ENCODE data around the gene CRYGN. TPM values are rescaled to one million over a fixed set of nuclear protein-coding genes. Genes with fewer than 3 reads are reported as not detected.
A peak's percentile ranks its signal among the peaks of the same experiment; 100 is the strongest.

Gene CRYGN
- total RNA-seq, 2 donors from 2014 or later: 0.90 TPM; not detected in 1

DNA sequence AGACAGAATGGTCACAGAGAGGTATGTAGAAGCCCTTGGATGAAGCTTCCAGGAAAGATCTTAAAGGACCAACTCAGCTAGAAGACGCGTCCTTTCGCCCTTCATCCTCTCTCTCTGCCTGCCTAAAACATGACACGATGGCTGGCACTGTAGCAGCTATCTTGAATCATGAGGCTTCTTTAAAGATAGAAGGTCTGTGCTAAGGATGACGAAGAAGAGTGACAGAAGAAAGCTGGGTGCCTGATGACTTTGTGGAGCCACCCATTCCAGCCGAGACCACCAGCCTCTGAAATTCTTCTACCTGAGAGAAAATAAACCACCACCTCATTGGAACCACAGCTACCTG, 55.6 kb downstream of the CRYGN start:
- Histone ChIP-seq H3K4me1 (peaks cover 0 to 15% of the 10 kb centered on the region in 2 donors), H3K27ac (no peak overlapping the region), H3K36me3 (no peaks in the 10 kb centered on the region), H3K4me3 (no peak overlapping the region), H3K27me3 (peaks cover 2 to 15% of the 10 kb centered on the region in 2 donors), H3K9me3 (no peaks in the 10 kb centered on the region)
- no peak for DNase-seq (ENCODE audit: low spot score)
- TF ChIP-seq, protein P1, sequence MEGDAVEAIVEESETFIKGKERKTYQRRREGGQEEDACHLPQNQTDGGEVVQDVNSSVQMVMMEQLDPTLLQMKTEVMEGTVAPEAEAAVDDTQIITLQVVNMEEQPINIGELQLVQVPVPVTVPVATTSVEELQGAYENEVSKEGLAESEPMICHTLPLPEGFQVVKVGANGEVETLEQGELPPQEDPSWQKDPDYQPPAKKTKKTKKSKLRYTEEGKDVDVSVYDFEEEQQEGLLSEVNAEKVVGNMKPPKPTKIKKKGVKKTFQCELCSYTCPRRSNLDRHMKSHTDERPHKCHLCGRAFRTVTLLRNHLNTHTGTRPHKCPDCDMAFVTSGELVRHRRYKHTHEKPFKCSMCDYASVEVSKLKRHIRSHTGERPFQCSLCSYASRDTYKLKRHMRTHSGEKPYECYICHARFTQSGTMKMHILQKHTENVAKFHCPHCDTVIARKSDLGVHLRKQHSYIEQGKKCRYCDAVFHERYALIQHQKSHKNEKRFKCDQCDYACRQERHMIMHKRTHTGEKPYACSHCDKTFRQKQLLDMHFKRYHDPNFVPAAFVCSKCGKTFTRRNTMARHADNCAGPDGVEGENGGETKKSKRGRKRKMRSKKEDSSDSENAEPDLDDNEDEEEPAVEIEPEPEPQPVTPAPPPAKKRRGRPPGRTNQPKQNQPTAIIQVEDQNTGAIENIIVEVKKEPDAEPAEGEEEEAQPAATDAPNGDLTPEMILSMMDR (IDR thresholded peaks at IDR 0.05): no peak

DNA sequence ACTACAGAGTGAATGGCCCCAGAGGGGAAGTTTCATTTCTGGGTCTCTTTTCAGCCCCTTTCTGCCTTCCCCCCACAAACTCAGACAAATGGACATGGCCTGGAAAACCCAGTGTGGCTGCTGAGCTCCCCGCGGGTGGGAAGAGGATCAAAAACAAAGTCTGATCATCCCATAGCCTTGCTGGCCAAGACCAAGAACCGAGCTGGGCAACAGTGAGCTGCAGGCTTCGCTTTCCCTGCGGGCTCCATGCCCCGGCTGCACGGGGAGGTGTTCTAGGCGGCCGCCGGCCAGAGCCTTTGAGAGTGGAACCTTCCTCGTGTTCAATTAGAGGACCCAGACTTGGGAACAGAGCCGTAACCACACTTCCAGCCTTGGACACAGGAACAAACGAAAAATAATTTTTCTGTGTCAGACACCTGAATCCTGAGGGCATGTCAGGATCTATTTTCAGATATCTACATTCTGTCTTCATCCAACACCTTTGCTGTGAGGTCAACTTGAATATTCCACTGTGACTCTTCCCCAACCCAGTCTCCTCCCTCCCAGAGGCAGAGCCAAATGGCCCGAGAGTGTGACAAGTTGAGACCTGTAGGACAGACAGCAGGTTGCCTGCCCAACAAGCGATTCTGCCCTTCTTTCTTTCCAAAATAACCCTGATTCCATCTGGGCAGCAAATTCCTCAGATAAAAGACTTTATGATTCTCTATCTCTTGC, 56.1 kb downstream of the CRYGN start:
- peaks cover 0 to 15% of the 10 kb centered on the region in 2 donors for H3K4me1 ChIP-seq
- no peak overlapping the region for H3K4me3 ChIP-seq
- peaks cover 2 to 15% of the 10 kb centered on the region in 2 donors for H3K27me3 ChIP-seq
- DNase-seq (ENCODE audit: low spot score): no peak
- TF ChIP-seq, protein P1 (IDR thresholded peaks at IDR 0.05): no peak
- no peaks in the 10 kb centered on the region for H3K9me3 ChIP-seq
- H3K36me3 ChIP-seq: no peaks in the 10 kb centered on the region
- no peak overlapping the region for H3K27ac ChIP-seq

DNA sequence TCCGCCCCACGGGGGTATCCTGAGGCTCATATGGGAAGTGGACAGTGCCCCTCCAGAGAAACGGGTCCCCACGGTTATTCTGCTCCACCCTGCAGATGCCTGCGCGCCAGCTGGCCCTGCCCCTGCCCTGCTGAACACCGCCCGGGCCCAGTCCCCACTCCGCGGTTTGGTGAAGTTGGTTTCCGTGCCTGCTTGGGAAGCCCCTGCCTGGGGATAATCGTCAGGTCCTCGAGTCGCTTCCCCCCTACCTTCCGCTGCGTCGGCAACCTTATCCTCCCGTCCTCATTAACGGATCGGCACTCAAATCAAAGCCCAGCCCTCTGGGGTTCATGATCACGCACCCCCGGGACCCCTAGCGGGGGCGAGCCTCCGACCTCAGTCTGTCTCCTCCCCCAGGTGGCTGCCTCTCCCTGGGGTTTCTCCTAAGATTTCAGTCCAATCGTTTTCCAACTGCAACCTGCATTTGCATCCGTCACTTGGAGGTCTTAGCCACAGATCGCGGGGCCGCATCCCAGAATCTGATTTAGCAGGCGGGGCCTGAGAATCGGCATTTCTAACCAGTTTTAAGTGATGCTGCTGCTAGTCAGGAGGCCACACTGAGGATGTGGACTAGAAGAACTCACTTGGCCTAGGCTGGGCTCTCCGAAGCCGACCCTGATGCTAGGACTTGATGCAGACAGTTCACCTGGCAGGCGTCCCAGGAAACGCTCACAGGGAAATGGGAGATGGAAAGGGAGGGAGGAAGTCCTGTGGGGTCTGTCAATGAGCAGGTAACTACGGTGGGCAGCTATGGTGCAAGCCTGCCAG, 57.7 kb downstream of the CRYGN start:
- H3K9me3 ChIP-seq: no peaks in the 10 kb centered on the region
- TF ChIP-seq, protein P1 (IDR thresholded peaks at IDR 0.05): no peak
- H3K27ac ChIP-seq: no peak overlapping the region
- H3K4me1 ChIP-seq: peaks cover 0 to 15% of the 10 kb centered on the region in 2 donors
- H3K27me3 ChIP-seq: peaks cover 2 to 15% of the 10 kb centered on the region in 2 donors
- H3K4me3 ChIP-seq: peak overlapping the region in 1 of 2 donors; percentile 44
- no peak for DNase-seq (ENCODE audit: low spot score)
- peaks cover 14% of the 10 kb centered on the region for H3K36me3 ChIP-seq

DNA sequence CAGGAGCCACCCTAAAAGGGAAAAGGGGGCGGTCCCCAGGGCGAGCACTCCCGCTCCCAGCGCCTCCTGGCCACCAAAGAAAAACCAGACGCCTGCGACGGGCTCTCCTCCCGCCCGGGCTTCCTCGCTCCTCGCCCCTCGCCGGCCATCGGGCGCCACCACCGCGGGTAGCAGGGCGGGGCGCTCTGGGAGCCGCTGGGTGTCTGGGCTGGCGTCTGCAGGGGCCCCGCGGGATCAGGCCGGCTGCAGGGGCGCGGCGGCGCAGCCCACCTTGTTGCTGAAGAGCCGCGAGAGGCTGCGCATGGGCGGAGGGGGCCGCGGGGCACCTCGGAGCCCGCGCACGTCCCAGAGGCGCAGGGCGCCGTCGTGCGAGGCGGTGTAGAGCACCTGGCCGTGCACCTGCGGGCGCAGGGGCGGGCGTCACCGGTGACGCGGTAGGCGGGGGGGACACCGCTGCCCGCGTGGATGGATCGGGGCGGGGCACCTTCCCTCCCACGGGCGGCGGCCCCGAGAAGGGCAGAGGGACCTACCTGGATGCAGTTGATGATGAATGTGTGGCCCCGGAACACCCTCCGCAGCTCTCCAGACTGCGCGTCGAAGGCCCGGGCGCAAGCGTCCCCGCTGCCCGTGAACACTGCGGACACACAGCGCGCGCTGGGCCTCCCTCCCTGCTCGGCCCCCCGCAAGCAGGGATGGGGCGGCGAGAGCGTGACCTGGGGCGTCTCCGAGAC, 58.4 kb downstream of the CRYGN start:
- Histone ChIP-seq H3K9me3 (no peaks in the 10 kb centered on the region), H3K27ac (no peak overlapping the region), H3K27me3 (peaks cover 2 to 15% of the 10 kb centered on the region in 2 donors), H3K36me3 (peaks cover 22% of the 10 kb centered on the region), H3K4me3 (peak overlapping the region; percentile 13 to 44), H3K4me1 (peaks cover 0 to 15% of the 10 kb centered on the region in 2 donors)
- TF ChIP-seq, protein P1 (IDR thresholded peaks at IDR 0.05): no peak
- DNase-seq (ENCODE audit: low spot score): no peak

DNA sequence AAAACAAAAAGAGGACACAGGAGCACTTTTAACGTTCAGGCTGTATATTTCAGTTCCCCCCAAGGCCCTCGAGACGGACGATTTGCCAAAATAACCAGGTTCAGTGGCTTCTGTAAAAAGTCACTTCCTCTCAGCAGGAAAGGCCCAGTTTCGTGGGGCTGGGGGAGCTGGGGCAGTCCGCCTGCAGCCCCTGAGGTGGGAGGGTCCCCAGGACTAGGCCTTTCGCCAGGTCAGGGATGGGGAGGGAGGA, 58.9 kb downstream of the CRYGN start:
- peaks cover 2 to 15% of the 10 kb centered on the region in 2 donors for H3K27me3 ChIP-seq
- no peak overlapping the region for H3K27ac ChIP-seq
- no peak for DNase-seq (ENCODE audit: low spot score)
- peak overlapping the region in 1 of 2 donors; percentile 44 for H3K4me3 ChIP-seq
- H3K4me1 ChIP-seq: peaks cover 0 to 15% of the 10 kb centered on the region in 2 donors
- no peaks in the 10 kb centered on the region for H3K9me3 ChIP-seq
- H3K36me3 ChIP-seq: peaks cover 27% of the 10 kb centered on the region
- TF ChIP-seq, protein P1 (IDR thresholded peaks at IDR 0.05): no peak

All from right atrium auricular region (tissue), 2 donors.